SK-N-SH (cell line): ENCODE measurements around the gene DAGLA.

ENCODE experiments used
- CHD2 ChIP-seq: fragments of 150-350 bp; IDR thresholded peaks from 2 replicates; pipeline ENCODE4 v1.6.1; 2018; ENCODE audit warnings: low read length; ENCODE audit not compliant: partially characterized antibody
- CTCF ChIP-seq: fragments of 200-600 bp; sonication (generic); IDR thresholded peaks from 2 replicates; pipeline ENCODE4 v1.6.1; 2017; ENCODE audit warnings: antibody characterized with exemption, mild to moderate bottlenecking, moderate library complexity
- EP300 ChIP-seq, 2 experiments: IDR thresholded peaks; 2 replicates each; pipeline versions ENCODE4 v1.4.0 to v1.6.1; 2012; ENCODE audit warnings: borderline replicate concordance in 1 of 2, low read depth in 1 of 2, low read length in 1 of 2
- FOXM1 ChIP-seq: IDR thresholded peaks from 2 replicates; pipeline ENCODE4 v1.4.0; 2012; ENCODE audit warnings: low read depth, mild to moderate bottlenecking
- JUND ChIP-seq: IDR thresholded peaks from 2 replicates; pipeline ENCODE4 v1.4.0; 2012
- RAD21 ChIP-seq: IDR thresholded peaks from 2 replicates; pipeline ENCODE4 v1.6.1; 2012; ENCODE audit warnings: mild to moderate bottlenecking, low read length
- RFX5 ChIP-seq: IDR thresholded peaks from 2 replicates; pipeline ENCODE4 v1.6.1; 2012; ENCODE audit warnings: mild to moderate bottlenecking, improper control_type of control experiment, low read length
- TAF1 ChIP-seq: IDR thresholded peaks from 2 replicates; pipeline ENCODE4 v1.6.1; 2012; ENCODE audit warnings: low read depth, mild to moderate bottlenecking, low read length, moderate library complexity, borderline replicate concordance
- TF ChIP-seq, protein P1 (sequence below): IDR thresholded peaks from 2 replicates; pipeline ENCODE4; 2012
- TF ChIP-seq, protein P2 (sequence below): IDR thresholded peaks from 2 replicates; pipeline ENCODE4 v1.4.0; 2012; ENCODE audit warnings: low read depth

- TF ChIP-seq, protein P1, sequence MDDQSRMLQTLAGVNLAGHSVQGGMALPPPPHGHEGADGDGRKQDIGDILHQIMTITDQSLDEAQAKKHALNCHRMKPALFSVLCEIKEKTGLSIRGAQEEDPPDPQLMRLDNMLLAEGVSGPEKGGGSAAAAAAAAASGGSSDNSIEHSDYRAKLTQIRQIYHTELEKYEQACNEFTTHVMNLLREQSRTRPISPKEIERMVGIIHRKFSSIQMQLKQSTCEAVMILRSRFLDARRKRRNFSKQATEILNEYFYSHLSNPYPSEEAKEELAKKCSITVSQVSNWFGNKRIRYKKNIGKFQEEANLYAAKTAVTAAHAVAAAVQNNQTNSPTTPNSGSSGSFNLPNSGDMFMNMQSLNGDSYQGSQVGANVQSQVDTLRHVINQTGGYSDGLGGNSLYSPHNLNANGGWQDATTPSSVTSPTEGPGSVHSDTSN, result no peak
- no peak for TF ChIP-seq CTCF
- no peak for TF ChIP-seq EP300 (IDR thresholded peaks at IDR 0.05; ENCODE audit: borderline replicate concordance in 1 of 2, low read depth in 1 of 2, low read length in 1 of 2)
- TF ChIP-seq TAF1, result no peak
- TF ChIP-seq FOXM1, result no peak
- TF ChIP-seq RAD21, result no peak
- TF ChIP-seq CHD2, result no peak
- no peak for TF ChIP-seq JUND
- TF ChIP-seq RFX5, result no peak
- TF ChIP-seq, protein P2, sequence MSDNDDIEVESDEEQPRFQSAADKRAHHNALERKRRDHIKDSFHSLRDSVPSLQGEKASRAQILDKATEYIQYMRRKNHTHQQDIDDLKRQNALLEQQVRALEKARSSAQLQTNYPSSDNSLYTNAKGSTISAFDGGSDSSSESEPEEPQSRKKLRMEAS, result no peak
Measured at GRCh38 chr11:61757213-61757862, 77.1 kb downstream of the DAGLA start.
